ENCODE data around the gene C1orf35.
A peak's percentile ranks its signal among the peaks of the same experiment; 100 is the strongest.

The C1orf35 gene

GRCh38 chr1:228062812-228063211 lies 40.3 kb downstream of the C1orf35 start:
- no peak overlapping the region for H3K27ac Mint-ChIP-seq
- no peaks in the 10 kb centered on the region for H3K9me3 Mint-ChIP-seq
- no peak for ATAC-seq
- H3K4me1 Mint-ChIP-seq: peaks cover 11% of the 10 kb centered on the region
- H3K4me3 Mint-ChIP-seq: no peak overlapping the region
- H3K27me3 Mint-ChIP-seq: peaks cover 83% of the 10 kb centered on the region
- no peaks in the 10 kb centered on the region for H3K36me3 Mint-ChIP-seq

GRCh38 chr1:228062085-228062791 lies 40.9 kb downstream of the C1orf35 start:
- H3K9me3 Mint-ChIP-seq: no peaks in the 10 kb centered on the region
- H3K27ac Mint-ChIP-seq: no peak overlapping the region
- H3K4me3 Mint-ChIP-seq: no peak overlapping the region
- H3K36me3 Mint-ChIP-seq: no peaks in the 10 kb centered on the region
- peaks cover 83% of the 10 kb centered on the region for H3K27me3 Mint-ChIP-seq
- ATAC-seq: no peak
- peaks cover 11% of the 10 kb centered on the region for H3K4me1 Mint-ChIP-seq

- H3K36me3 Mint-ChIP-seq: no peaks in the 10 kb centered on the region
- H3K27ac Mint-ChIP-seq: no peak overlapping the region
- peaks cover 11% of the 10 kb centered on the region for H3K4me1 Mint-ChIP-seq
- ATAC-seq: no peak
- no peak overlapping the region for H3K4me3 Mint-ChIP-seq
- peaks cover 78% of the 10 kb centered on the region for H3K27me3 Mint-ChIP-seq
- H3K9me3 Mint-ChIP-seq: no peaks in the 10 kb centered on the region
Measured at GRCh38 chr1:228061411-228062084, 41.6 kb downstream of the C1orf35 start.

GRCh38 chr1:228060458-228061190 lies 42.5 kb downstream of the C1orf35 start:
- peaks cover 69% of the 10 kb centered on the region for H3K27me3 Mint-ChIP-seq
- ATAC-seq: no peak
- no peak overlapping the region for H3K4me3 Mint-ChIP-seq
- no peaks in the 10 kb centered on the region for H3K9me3 Mint-ChIP-seq
- no peaks in the 10 kb centered on the region for H3K36me3 Mint-ChIP-seq
- peaks cover 11% of the 10 kb centered on the region for H3K4me1 Mint-ChIP-seq
- no peak overlapping the region for H3K27ac Mint-ChIP-seq

- H3K9me3 Mint-ChIP-seq: no peaks in the 10 kb centered on the region
- no peaks in the 10 kb centered on the region for H3K36me3 Mint-ChIP-seq
- ATAC-seq: peak; percentile 40
- H3K27me3 Mint-ChIP-seq: peaks cover 64% of the 10 kb centered on the region
- H3K27ac Mint-ChIP-seq: no peak overlapping the region
- peaks cover 11% of the 10 kb centered on the region for H3K4me1 Mint-ChIP-seq
- H3K4me3 Mint-ChIP-seq: peak overlapping the region; percentile 21
Measured at GRCh38 chr1:228059634-228060457, 43.3 kb downstream of the C1orf35 start.

GRCh38 chr1:228058949-228059633 lies 44.0 kb downstream of the C1orf35 start:
- H3K36me3 Mint-ChIP-seq: no peaks in the 10 kb centered on the region
- peak; percentile 37 for ATAC-seq
- peaks cover 11% of the 10 kb centered on the region for H3K4me1 Mint-ChIP-seq
- no peak overlapping the region for H3K27ac Mint-ChIP-seq
- H3K27me3 Mint-ChIP-seq: peaks cover 69% of the 10 kb centered on the region
- no peak overlapping the region for H3K4me3 Mint-ChIP-seq
- H3K9me3 Mint-ChIP-seq: peaks cover 3% of the 10 kb centered on the region

- ATAC-seq: no peak
- Mint-ChIP-seq H3K27ac (no peak overlapping the region), H3K4me3 (no peak overlapping the region), H3K4me1 (peaks cover 11% of the 10 kb centered on the region), H3K36me3 (peaks cover 3% of the 10 kb centered on the region), H3K27me3 (peaks cover 68% of the 10 kb centered on the region), H3K9me3 (peaks cover 5% of the 10 kb centered on the region)
Measured at GRCh38 chr1:228058172-228058948, 44.8 kb downstream of the C1orf35 start.

All from stimulated activated memory B cell treated with anti-CD40 and anti-IgM and Interleukin-4, amounts not matched to agents 10 μg/mL and 1 μg/mL and 100 μg/mL, for 72 hours (primary cell).